ENCODE measurements around the gene COPG2.
A peak's percentile ranks its signal among the peaks of the same experiment; 100 is the strongest.
"Not testable (repeated sequence)": the region's sequence is repeated elsewhere in the genome, so short reads cannot be mapped to it uniquely, and the experiment has no call there.

COPG2 gene

DNA sequence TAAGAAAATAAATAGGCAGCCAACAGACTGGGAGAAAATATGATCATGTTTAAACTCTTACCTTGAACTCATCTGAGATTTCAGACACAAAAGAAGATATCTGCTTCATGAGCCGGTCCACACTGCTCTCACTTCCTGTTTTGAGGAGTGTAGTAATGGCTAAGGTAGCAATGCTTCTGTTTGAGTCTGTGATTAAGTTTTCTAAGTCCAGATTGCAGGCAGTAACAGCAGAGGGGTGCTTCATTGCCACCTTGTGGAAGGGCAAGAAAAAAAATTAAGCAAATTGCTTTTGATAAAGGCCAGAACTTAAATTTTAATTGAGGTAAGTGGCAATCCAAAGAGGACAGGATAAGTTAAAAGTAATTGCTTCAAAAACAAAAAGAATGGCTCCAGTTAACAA is 107.6 kb downstream of the COPG2 start:
- no peak overlapping the region for H3K4me3 ChIP-seq (ENCODE audit: low read length)
- TF ChIP-seq, protein P1, sequence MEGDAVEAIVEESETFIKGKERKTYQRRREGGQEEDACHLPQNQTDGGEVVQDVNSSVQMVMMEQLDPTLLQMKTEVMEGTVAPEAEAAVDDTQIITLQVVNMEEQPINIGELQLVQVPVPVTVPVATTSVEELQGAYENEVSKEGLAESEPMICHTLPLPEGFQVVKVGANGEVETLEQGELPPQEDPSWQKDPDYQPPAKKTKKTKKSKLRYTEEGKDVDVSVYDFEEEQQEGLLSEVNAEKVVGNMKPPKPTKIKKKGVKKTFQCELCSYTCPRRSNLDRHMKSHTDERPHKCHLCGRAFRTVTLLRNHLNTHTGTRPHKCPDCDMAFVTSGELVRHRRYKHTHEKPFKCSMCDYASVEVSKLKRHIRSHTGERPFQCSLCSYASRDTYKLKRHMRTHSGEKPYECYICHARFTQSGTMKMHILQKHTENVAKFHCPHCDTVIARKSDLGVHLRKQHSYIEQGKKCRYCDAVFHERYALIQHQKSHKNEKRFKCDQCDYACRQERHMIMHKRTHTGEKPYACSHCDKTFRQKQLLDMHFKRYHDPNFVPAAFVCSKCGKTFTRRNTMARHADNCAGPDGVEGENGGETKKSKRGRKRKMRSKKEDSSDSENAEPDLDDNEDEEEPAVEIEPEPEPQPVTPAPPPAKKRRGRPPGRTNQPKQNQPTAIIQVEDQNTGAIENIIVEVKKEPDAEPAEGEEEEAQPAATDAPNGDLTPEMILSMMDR (conservative IDR thresholded peaks at IDR 0.05; ENCODE audit: low read length): peak; percentile 56
- DNase-seq (ENCODE audit: low read depth): peak; percentile 53

DNA sequence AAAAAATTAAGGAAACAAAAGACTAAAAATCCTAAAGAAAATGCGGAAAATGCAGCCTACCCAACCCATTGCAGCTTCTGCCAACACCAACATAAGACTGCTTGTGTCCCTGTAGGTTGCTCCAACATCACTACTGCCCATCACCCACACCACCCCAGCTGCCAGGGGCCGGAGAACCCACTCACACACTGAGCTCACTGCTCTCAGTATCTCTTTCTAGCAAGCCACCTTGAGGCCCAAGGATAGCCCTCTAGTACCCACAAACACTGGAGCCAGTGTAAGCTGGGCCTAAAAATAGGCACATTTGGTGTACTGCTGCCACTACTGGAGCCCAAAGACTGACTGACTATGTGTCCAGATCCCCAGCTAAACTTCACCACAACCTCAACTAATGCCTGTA is 109.4 kb downstream of the COPG2 start:
- no peak overlapping the region for H3K4me3 ChIP-seq (ENCODE audit: low read length)
- TF ChIP-seq, protein P1 (conservative IDR thresholded peaks at IDR 0.05; ENCODE audit: low read length): no peak
- no peak for DNase-seq (ENCODE audit: low read depth)

DNA sequence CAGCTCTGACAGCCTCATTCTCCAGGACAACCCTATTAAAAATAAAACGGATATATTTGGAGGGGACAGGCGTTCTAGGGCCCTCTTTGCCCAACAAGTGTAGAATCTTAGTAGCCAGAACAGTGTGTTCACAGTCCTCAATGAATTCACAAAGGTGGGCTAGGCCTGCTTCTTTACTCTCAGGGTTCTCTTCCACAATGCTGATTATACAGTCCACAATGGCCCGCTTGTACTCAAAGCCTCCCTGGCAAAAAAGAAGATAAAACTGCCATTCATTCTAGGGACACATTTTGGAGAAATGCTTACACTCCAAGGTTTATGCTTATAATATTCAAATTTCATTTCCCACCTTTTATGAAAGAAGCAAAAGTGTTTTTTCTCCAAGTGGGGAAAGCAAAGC is 114.1 kb downstream of the COPG2 start:
- DNase-seq (ENCODE audit: low read depth): no peak
- TF ChIP-seq, protein P1 (conservative IDR thresholded peaks at IDR 0.05; ENCODE audit: low read length): no peak
- no peak overlapping the region for H3K4me3 ChIP-seq (ENCODE audit: low read length)

DNA sequence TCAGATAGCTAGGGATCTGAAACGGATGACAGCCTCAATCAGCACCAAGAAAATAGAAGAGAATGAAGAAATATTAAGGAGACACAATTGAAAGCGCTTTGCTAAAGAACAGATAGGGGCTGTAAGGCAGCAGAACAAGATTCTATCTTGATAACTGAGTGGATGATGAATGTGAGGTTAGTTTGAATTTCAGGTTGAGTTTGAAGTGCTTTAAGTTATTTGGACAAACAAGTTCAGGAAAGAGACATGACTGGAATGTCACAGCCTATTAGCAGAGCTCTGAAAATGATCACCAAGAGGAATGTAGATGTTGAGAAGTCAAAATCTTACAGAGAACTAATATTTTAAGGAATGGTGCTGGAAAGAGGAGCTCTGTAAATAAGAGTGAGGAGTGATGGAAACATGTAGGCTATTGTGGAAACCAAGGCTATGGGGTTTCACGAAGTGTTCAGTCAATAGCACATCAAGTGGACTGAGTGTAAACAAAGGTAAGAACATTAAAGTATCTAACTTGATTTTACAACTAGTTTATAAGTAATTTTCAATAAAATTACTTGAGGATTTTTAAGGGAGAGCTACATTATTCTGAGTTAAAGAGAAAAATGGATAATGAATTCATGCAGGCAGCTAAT is 115.0 kb downstream of the COPG2 start:
- DNase-seq (ENCODE audit: low read depth): no peak
- TF ChIP-seq, protein P1 (conservative IDR thresholded peaks at IDR 0.05; ENCODE audit: low read length): no peak
- H3K4me3 ChIP-seq (ENCODE audit: low read length): no peak overlapping the region

DNA sequence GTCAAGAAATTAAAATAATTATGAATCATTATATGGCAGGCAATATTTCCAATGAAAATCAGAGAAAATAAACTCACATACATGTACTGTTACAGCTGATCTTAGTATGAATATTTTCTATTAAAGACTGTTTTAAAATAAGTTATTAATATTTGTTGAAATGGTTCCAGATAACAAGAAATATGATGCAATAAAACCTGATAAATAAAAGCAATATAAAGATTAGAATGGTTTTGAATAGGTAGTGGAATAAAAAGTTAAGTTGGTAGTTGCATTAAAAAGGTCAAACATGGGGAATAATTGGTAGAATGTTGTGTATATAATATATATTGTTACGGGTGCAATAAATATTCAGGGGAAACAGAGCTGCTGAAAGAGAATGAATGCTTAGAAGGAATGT is 124.2 kb downstream of the COPG2 start:
- TF ChIP-seq, protein P1 (conservative IDR thresholded peaks at IDR 0.05; ENCODE audit: low read length): no peak
- no peak for DNase-seq (ENCODE audit: low read depth)

DNA sequence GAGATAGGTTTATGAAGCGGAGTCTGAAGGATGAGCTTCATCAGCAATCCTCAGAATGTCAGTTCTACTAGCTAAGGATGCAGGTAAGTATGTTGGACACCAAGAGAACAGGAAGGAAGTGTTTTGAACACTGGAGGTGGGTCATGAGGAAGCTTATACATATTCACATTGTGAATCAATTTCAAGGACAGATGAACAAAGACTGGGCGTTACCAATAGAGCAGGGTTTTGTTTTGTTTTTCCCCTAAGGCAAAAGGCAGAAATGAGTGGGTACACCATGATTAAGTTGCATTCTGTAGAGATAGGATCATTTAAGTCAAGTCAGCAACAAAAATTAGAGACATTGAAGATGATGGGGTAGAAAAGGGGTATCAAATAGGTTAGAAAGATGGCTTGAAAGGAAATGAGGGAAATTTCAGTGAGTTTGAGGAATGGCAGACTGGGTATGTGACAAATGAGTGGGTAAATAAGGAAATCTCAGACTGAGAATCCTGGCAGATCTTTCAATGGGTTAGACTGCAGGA is 125.0 kb downstream of the COPG2 start:
- TF ChIP-seq, protein P1 (conservative IDR thresholded peaks at IDR 0.05; ENCODE audit: low read length): no peak
- DNase-seq (ENCODE audit: low read depth): no peak
- no peak overlapping the region for H3K4me3 ChIP-seq (ENCODE audit: low read length)

More for the DNA sequence above, 124.2 kb downstream of the COPG2 start:
- H3K4me3 ChIP-seq (ENCODE audit: low read length): no peak overlapping the region

DNA sequence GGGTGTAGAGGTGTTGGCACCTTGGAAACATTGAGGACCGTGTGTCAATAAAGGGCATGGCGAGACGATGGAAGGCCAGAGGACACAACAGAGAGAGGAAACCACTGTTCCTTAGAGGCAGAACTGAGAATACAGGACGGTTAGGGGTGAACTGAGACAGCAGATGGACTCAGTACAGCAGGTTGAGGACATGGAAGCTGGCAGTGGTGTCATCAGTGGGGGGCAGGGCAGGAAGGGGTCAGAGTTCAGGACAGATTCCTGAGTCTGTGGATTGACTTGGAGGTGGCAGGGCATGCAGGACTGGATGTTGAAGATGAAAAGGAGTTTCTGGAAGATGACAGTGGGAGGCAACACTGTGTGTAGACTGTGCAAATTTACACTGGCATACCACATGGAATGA is 126.3 kb downstream of the COPG2 start:
- not testable (repeated sequence) for DNase-seq (ENCODE audit: low read depth); H3K4me3 ChIP-seq (ENCODE audit: low read length)

DNA sequence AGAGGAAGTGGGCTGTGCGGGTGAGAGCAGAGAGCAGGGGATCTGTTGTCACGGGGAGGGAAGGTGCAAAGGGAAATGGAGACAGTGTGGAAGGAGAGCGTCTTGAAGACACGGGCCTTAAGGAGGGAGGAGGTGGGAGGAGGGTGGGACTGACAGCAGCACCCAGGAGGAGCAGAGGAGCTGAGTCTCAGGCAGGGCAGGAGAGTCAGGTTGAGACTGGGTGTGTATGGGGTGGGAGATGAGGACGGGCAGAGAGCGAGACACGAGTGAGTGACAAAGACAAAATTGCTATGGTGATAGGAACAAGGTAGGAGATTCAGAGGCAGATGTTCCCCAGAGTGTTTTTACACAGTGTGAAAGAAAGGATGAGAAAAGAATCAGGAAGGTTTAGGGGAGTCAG is 127.3 kb downstream of the COPG2 start:
- not testable (repeated sequence) for H3K4me3 ChIP-seq (ENCODE audit: low read length); DNase-seq (ENCODE audit: low read depth)

DNA sequence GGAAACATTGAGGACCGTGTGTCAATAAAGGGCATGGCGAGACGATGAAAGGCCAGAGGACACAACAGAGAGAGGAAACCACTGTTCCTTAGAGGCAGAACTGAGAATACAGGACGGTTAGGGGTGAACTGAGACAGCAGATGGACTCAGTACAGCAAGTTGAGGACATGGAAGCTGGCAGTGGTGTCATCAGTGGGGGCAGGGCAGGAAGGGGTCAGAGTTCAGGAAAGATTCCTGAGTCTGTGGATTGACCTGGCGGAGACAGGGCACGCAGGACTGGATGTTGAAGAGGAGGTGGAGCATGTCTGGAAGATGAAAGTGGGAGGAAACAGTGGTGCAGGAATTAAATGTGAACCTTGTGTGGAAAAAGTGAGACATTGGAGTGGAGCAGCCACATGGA is 130.7 kb downstream of the COPG2 start:
- DNase-seq (ENCODE audit: low read depth); H3K4me3 ChIP-seq (ENCODE audit: low read length): not testable (repeated sequence)
